Gastroesophageal sphincter (tissue), 4 donors: ENCODE results near the gene PLPPR3. TPM values are rescaled to one million over a fixed set of nuclear protein-coding genes. Genes with fewer than 3 reads are reported as not detected.
"Not testable (repeated sequence)": the region's sequence is repeated elsewhere in the genome, so short reads cannot be mapped to it uniquely, and the experiment has no call there.

ENCODE experiments used
- ATAC-seq: fragments of 150-250 bp; one replicate; pipeline ENCODE4 v1.9.1; 2016; ENCODE audit warnings: mild to moderate bottlenecking, moderate library complexity
- H3K27ac ChIP-seq, 4 donors: fragments of 200-600 bp; sonication (generic) in 3 of 4; 1 replicate in 3 of 4; 2 replicates in 1 of 4; pipeline ENCODE4 v1.5.1; 2016 to 2019
- H3K27me3 ChIP-seq: fragments of 200-600 bp; sonication (generic); one replicate; pipeline ENCODE4 v1.5.1; 2019
- H3K36me3 ChIP-seq, 2 donors: fragments of 200-600 bp; sonication (generic); one replicate each; pipeline ENCODE4 v1.5.1; 2019; ENCODE audit warnings: control low read depth in 1 of 2
- H3K4me1 ChIP-seq, 3 donors: fragments of 200-600 bp; sonication (generic); 1 replicate in 2 of 3; 2 replicates in 1 of 3; pipeline ENCODE4 v1.5.1; 2016 to 2019; ENCODE audit warnings: control low read depth in 2 of 3
- H3K4me3 ChIP-seq, 2 donors: fragments of 200-600 bp; sonication (generic); one replicate each; pipeline ENCODE4 v1.5.1; 2019; ENCODE audit warnings: mild to moderate bottlenecking in 1 of 2, moderate library complexity in 1 of 2
- H3K9me3 ChIP-seq, 3 donors: fragments of 200-600 bp; sonication (generic); one replicate each; pipeline ENCODE4 v1.5.1; 2017 to 2019; ENCODE audit warnings: control low read depth in 2 of 3
- EP300 ChIP-seq: sonication (generic); formaldehyde crosslinking; IDR thresholded peaks from one replicate; pipeline ENCODE4 v1.6.1; 2017; ENCODE audit warnings: antibody characterized with exemption, mild to moderate bottlenecking
- POLR2A ChIP-seq, 2 donors: fragments of 450-650 bp; IDR thresholded peaks; one replicate each; pipeline ENCODE4 v1.6.1; 2017; ENCODE audit warnings: antibody characterized with exemption in 2 of 2, mild to moderate bottlenecking in 2 of 2, moderate library complexity in 1 of 2
- POLR2AphosphoS5 ChIP-seq: sonication (generic); formaldehyde crosslinking; IDR thresholded peaks from one replicate; pipeline ENCODE4 v1.6.1; 2017; ENCODE audit warnings: antibody characterized with exemption
- WGBS, 2 donors: methylation state at CpG; one replicate each; pipeline ENCODE4 v1.1.5; 2018; ENCODE audit warnings: low coverage in 1 of 2; 5-methylcytosine and 5-hydroxymethylcytosine counted together
- total RNA-seq, 4 donors: library from RNA; depleted of rRNA; stranded (reverse); fragments of >200 nt; gene quantifications; one replicate each; pipeline ENCODE4 v1.1.0, GENCODE V29; 2016
- TF ChIP-seq, protein P1 (sequence below), 4 experiments: fragments of 200-600 bp in 2 of 4; fragments of 450-650 bp in 2 of 4; sonication (generic) in 1 of 4; IDR thresholded peaks; one replicate each; pipeline ENCODE4 v1.5.1; 2017 to 2019; ENCODE audit warnings: antibody characterized with exemption in 4 of 4, mild to moderate bottlenecking in 2 of 4, moderate library complexity in 2 of 4

PLPPR3 gene
- total RNA-seq, 4 donors from 2014 or later: not detected

GRCh38 chr19:858284-858683, 36.5 kb upstream of the PLPPR3 start:
- no peaks in the 10 kb centered on the region for H3K9me3 ChIP-seq
- H3K36me3 ChIP-seq: no peaks in the 10 kb centered on the region
- WGBS, 2 donors: 83 to 87% methylated on average over 3 to 9 of the region's 9 CpGs
- peaks cover 0 to 46% (median 7%) of the 10 kb centered on the region in 3 donors for H3K4me1 ChIP-seq
- peaks cover 88% of the 10 kb centered on the region for H3K27me3 ChIP-seq
- no peak overlapping the region for H3K4me3 ChIP-seq
- peak overlapping the region in 1 of 4 donors; percentile 76 for H3K27ac ChIP-seq
- no peak for ATAC-seq
- TF ChIP-seq POLR2AphosphoS5: no peak
- TF ChIP-seq, protein P1, sequence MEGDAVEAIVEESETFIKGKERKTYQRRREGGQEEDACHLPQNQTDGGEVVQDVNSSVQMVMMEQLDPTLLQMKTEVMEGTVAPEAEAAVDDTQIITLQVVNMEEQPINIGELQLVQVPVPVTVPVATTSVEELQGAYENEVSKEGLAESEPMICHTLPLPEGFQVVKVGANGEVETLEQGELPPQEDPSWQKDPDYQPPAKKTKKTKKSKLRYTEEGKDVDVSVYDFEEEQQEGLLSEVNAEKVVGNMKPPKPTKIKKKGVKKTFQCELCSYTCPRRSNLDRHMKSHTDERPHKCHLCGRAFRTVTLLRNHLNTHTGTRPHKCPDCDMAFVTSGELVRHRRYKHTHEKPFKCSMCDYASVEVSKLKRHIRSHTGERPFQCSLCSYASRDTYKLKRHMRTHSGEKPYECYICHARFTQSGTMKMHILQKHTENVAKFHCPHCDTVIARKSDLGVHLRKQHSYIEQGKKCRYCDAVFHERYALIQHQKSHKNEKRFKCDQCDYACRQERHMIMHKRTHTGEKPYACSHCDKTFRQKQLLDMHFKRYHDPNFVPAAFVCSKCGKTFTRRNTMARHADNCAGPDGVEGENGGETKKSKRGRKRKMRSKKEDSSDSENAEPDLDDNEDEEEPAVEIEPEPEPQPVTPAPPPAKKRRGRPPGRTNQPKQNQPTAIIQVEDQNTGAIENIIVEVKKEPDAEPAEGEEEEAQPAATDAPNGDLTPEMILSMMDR (IDR thresholded peaks at IDR 0.05): no peak
- TF ChIP-seq POLR2A (IDR thresholded peaks at IDR 0.05): no peak
- TF ChIP-seq EP300: no peak

DNA sequence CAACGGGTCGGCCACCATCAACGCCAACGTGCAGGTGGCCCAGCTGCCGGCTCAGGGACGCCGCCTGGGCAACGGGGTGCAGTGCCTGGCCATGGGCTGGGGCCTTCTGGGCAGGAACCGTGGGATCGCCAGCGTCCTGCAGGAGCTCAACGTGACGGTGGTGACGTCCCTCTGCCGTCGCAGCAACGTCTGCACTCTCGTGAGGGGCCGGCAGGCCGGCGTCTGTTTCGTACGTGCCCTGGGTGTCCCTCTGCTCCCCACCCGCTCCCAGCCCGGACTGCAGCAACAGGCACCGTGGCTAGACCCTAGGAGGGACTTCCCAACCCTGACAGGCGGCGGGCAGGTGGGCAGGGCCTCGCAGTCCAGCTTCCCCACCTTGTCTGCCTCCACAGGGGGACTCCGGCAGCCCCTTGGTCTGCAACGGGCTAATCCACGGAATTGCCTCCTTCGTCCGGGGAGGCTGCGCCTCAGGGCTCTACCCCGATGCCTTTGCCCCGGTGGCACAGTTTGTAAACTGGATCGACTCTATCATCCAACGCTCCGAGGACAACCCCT, 33.9 kb upstream of the PLPPR3 start:
- H3K27me3 ChIP-seq: peaks cover 84% of the 10 kb centered on the region

GRCh38 chr19:855142-855541, 33.4 kb upstream of the PLPPR3 start:
- Histone ChIP-seq H3K27ac (no peak overlapping the region), H3K9me3 (no peaks in the 10 kb centered on the region), H3K27me3 (peaks cover 79% of the 10 kb centered on the region), H3K36me3 (no peaks in the 10 kb centered on the region), H3K4me3 (no peak overlapping the region), H3K4me1 (peaks cover 0 to 47% (median 16%) of the 10 kb centered on the region in 3 donors)
- 92% methylated on average over 1 of the region's 12 CpGs; no CpG with 5 or more reads in 1 of the 2 donors for WGBS, 2 donors
- ATAC-seq: no peak
- TF ChIP-seq POLR2AphosphoS5 (no peak), EP300 (no peak), POLR2A (IDR thresholded peaks at IDR 0.05) (no peak)
- TF ChIP-seq, protein P1 (IDR thresholded peaks at IDR 0.05): no peak

More for the DNA sequence above, 33.9 kb upstream of the PLPPR3 start:
- no peak for ATAC-seq
- TF ChIP-seq POLR2AphosphoS5 (no peak), EP300 (no peak), POLR2A (IDR thresholded peaks at IDR 0.05) (no peak)
- TF ChIP-seq, protein P1 (IDR thresholded peaks at IDR 0.05): no peak
- Histone ChIP-seq H3K4me3 (no peak overlapping the region), H3K4me1 (peaks cover 0 to 47% (median 12%) of the 10 kb centered on the region in 3 donors), H3K36me3 (no peaks in the 10 kb centered on the region), H3K27ac (no peak overlapping the region), H3K9me3 (no peaks in the 10 kb centered on the region)
- whole genome bisulfite sequencing, 2 donors: no CpG with 5 or more reads among the region's 40 CpGs

GRCh38 chr19:854549-854948, 32.8 kb upstream of the PLPPR3 start:
- 73 to 76% methylated on average over 6 of the region's 6 CpGs for WGBS, 2 donors
- H3K9me3 ChIP-seq: no peaks in the 10 kb centered on the region
- TF ChIP-seq POLR2AphosphoS5 (no peak), EP300 (no peak), POLR2A (IDR thresholded peaks at IDR 0.05) (no peak)
- TF ChIP-seq, protein P1 (IDR thresholded peaks at IDR 0.05): no peak
- peaks cover 73% of the 10 kb centered on the region for H3K27me3 ChIP-seq
- H3K4me1 ChIP-seq: peaks cover 0 to 46% (median 17%) of the 10 kb centered on the region in 3 donors
- no peak for ATAC-seq
- H3K4me3 ChIP-seq: no peak overlapping the region
- no peaks in the 10 kb centered on the region for H3K36me3 ChIP-seq
- H3K27ac ChIP-seq: no peak overlapping the region

DNA sequence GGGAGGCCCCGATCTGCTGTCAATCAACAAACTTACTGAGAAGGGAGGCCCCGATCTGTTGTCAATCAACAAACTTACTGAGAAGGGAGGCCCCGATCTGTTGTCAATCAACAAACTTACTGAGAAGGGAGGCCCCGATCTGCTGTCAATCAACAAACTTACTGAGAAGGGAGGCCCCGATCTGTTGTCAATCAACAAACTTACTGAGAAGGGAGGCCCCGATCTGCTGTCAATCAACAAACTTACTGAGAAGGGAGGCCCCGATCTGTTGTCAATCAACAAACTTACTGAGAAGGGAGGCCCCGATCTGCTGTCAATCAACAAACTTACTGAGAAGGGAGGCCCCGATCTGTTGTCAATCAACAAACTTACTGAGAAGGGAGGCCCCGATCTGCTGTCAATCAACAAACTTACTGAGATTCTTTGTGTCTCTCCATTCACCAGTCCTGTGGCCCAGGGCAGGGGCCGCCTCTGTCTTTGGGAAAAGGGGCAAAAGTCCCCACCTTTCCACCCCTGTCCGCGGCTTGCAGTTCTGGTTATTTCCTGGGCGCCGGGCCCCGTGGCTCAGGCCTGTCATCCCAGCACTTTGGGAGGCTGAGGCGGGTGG, 32.0 kb upstream of the PLPPR3 start:
- ATAC-seq, H3K9me3 ChIP-seq, H3K27ac ChIP-seq, H3K36me3 ChIP-seq, H3K4me3 ChIP-seq: not testable (repeated sequence)
- Histone ChIP-seq H3K4me1 (peaks cover 0 to 40% (median 16%) of the 10 kb centered on the region in 3 donors), H3K27me3 (peaks cover 66% of the 10 kb centered on the region)
- no CpG with 5 or more reads among the region's 17 CpGs for WGBS, 2 donors
